Parathyroid adenoma (tissue), 2 donors: ENCODE data around the gene SF3B1.

ENCODE experiments used
- H2AFZ ChIP-seq: fragments of 300-600 bp; sonication (generic); one replicate; pipeline ENCODE4 v1.7.0; 2017; ENCODE audit warnings: antibody characterized with exemption, mild to moderate bottlenecking
- H3K27ac ChIP-seq: fragments of 300-600 bp; sonication (generic); one replicate; pipeline ENCODE4 v1.7.0; 2017
- H3K27me3 ChIP-seq: fragments of 300-600 bp; sonication (generic); one replicate; pipeline ENCODE4 v1.7.0; 2017; ENCODE audit warnings: low read length; ENCODE audit not compliant: control insufficient read depth, insufficient read depth
- H3K36me3 ChIP-seq: fragments of 300-600 bp; sonication (generic); one replicate; pipeline ENCODE4 v1.7.0; 2017; ENCODE audit warnings: low read length; ENCODE audit not compliant: control insufficient read depth, insufficient read depth
- H3K4me1 ChIP-seq: fragments of 300-600 bp; sonication (generic); one replicate; pipeline ENCODE4 v1.7.0; 2017; ENCODE audit warnings: control low read depth
- H3K4me2 ChIP-seq: fragments of 300-600 bp; sonication (generic); one replicate; pipeline ENCODE4 v1.7.0; 2017; ENCODE audit warnings: low read length
- H3K4me3 ChIP-seq: fragments of 300-600 bp; sonication (generic); one replicate; pipeline ENCODE4 v1.7.0; 2017; ENCODE audit warnings: low read depth, low read length
- H3K79me2 ChIP-seq: fragments of 300-600 bp; sonication (generic); one replicate; pipeline ENCODE4 v1.7.0; 2017; ENCODE audit warnings: control low read depth
- H3K9ac ChIP-seq: fragments of 300-600 bp; sonication (generic); one replicate; pipeline ENCODE4 v1.7.0; 2017; ENCODE audit warnings: mild to moderate bottlenecking
- H3K9me3 ChIP-seq: fragments of 300-600 bp; sonication (generic); one replicate; pipeline ENCODE4 v1.7.0; 2017; ENCODE audit warnings: low read length; ENCODE audit not compliant: control insufficient read depth
- CTCF ChIP-seq: fragments of 300-600 bp; sonication (generic); IDR thresholded peaks from one replicate; pipeline ENCODE4 v1.7.0; 2017; ENCODE audit warnings: antibody characterized with exemption, mild to moderate bottlenecking
- donor health status: primary hyperparathyroidism.

Gene SF3B1

DNA sequence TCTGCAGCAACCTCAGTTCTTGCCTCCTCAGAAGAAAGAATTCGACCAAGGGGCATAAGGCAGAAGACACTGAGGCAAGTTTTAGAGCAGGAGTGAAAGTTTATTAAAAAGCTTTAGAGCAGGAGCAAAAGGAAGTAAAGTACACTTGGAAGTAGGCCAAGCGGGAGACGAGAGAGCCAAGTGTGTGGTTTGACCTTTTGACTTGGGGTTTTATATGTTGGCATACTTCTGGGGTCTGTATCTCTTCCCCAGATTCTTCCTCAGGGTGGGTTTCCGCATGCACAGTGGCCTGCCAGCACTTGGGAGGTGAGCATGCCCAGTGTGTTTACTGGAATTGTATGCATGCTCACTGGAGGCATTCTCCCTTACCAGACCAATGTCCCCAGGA, 64.9 kb downstream of the SF3B1 start:
- no peak overlapping the region for H3K4me2 ChIP-seq
- H3K9ac ChIP-seq: no peak overlapping the region
- no peaks in the 10 kb centered on the region for H3K4me1 ChIP-seq
- TF ChIP-seq CTCF: no peak
- H3K4me3 ChIP-seq: no peak overlapping the region
- no peak overlapping the region for H3K27ac ChIP-seq
- no peak overlapping the region for H2AFZ ChIP-seq
- H3K27me3 ChIP-seq: no peaks in the 10 kb centered on the region
- no peaks in the 10 kb centered on the region for H3K9me3 ChIP-seq
- no peaks in the 10 kb centered on the region for H3K36me3 ChIP-seq
- no peaks in the 10 kb centered on the region for H3K79me2 ChIP-seq

GRCh38 chr2:197369228-197369932, 65.4 kb downstream of the SF3B1 start:
- Histone ChIP-seq H3K79me2 (no peaks in the 10 kb centered on the region), H3K9ac (no peak overlapping the region)

GRCh38 chr2:197368412-197368811, 66.4 kb downstream of the SF3B1 start:
- H3K4me3 ChIP-seq: no peak overlapping the region
- no peaks in the 10 kb centered on the region for H3K36me3 ChIP-seq
- H3K79me2 ChIP-seq: no peaks in the 10 kb centered on the region
- H3K4me2 ChIP-seq: no peak overlapping the region
- H3K9me3 ChIP-seq: no peaks in the 10 kb centered on the region
- no peaks in the 10 kb centered on the region for H3K4me1 ChIP-seq
- H3K27me3 ChIP-seq: no peaks in the 10 kb centered on the region
- no peak overlapping the region for H2AFZ ChIP-seq
- no peak overlapping the region for H3K27ac ChIP-seq
- no peak overlapping the region for H3K9ac ChIP-seq
- TF ChIP-seq CTCF: no peak

More at GRCh38 chr2:197369228-197369932, 65.4 kb downstream of the SF3B1 start:
- no peak overlapping the region for H2AFZ ChIP-seq
- H3K4me1 ChIP-seq: no peaks in the 10 kb centered on the region
- H3K27ac ChIP-seq: no peak overlapping the region
- no peaks in the 10 kb centered on the region for H3K9me3 ChIP-seq
- H3K4me2 ChIP-seq: no peak overlapping the region
- no peak for TF ChIP-seq CTCF
- no peaks in the 10 kb centered on the region for H3K27me3 ChIP-seq
- H3K4me3 ChIP-seq: no peak overlapping the region
- H3K36me3 ChIP-seq: no peaks in the 10 kb centered on the region

DNA sequence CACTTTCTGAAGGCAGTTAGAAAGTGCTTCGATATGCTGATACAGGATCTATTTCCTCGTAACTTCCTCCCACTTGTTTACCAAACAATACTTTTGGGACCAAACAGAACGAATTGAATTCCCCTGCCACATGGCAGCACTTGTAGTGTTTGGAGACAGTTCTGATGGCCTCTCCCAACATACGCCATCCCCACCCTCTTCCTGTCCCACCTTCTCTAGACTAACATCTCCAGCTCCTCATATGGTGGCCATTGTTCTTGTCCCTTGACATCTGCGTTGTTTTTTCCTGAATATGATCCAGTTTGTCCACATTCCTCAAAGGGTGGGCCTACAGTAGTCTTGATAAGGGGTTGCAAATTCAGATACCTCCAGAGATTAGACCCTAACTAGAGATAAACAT, 70.8 kb downstream of the SF3B1 start:
- no peak for TF ChIP-seq CTCF
- Histone ChIP-seq H3K79me2 (no peaks in the 10 kb centered on the region), H2AFZ (no peak overlapping the region), H3K27me3 (no peaks in the 10 kb centered on the region), H3K9me3 (no peaks in the 10 kb centered on the region), H3K4me2 (no peak overlapping the region), H3K4me1 (no peaks in the 10 kb centered on the region), H3K36me3 (no peaks in the 10 kb centered on the region), H3K4me3 (no peak overlapping the region), H3K9ac (no peak overlapping the region), H3K27ac (no peak overlapping the region)

GRCh38 chr2:197360744-197361156, 74.1 kb downstream of the SF3B1 start:
- no peaks in the 10 kb centered on the region for H3K36me3 ChIP-seq
- no peaks in the 10 kb centered on the region for H3K9me3 ChIP-seq
- no peak overlapping the region for H3K27ac ChIP-seq
- no peak overlapping the region for H3K4me2 ChIP-seq
- no peak for TF ChIP-seq CTCF
- H2AFZ ChIP-seq: no peak overlapping the region
- H3K9ac ChIP-seq: no peak overlapping the region
- no peaks in the 10 kb centered on the region for H3K27me3 ChIP-seq
- no peak overlapping the region for H3K4me3 ChIP-seq
- no peaks in the 10 kb centered on the region for H3K4me1 ChIP-seq
- no peaks in the 10 kb centered on the region for H3K79me2 ChIP-seq
